HL-60 (cell line): ENCODE measurements around the gene SGSM1.

Experiments used
- CTCF ChIP-seq: IDR thresholded peaks from one replicate; pipeline ENCODE4 v1.5.1; 2011; ENCODE audit warnings: low read length, control low read depth, inconsistent platforms; ENCODE audit not compliant: insufficient read depth
- GABPA ChIP-seq: IDR thresholded peaks from 2 replicates; pipeline ENCODE4 v1.6.1; 2012; ENCODE audit warnings: low read depth
- POLR2AphosphoS5 ChIP-seq: IDR thresholded peaks from 2 replicates; pipeline ENCODE4 v1.6.1; 2012; ENCODE audit warnings: low read depth
- REST ChIP-seq: IDR thresholded peaks from 2 replicates; pipeline ENCODE4 v1.6.1; 2012; ENCODE audit warnings: low read depth; ENCODE audit not compliant: insufficient replicate concordance
- SPI1 ChIP-seq: IDR thresholded peaks from 2 replicates; pipeline ENCODE4 v1.6.1; 2012; ENCODE audit warnings: low read depth, mild to moderate bottlenecking, borderline replicate concordance

DNA sequence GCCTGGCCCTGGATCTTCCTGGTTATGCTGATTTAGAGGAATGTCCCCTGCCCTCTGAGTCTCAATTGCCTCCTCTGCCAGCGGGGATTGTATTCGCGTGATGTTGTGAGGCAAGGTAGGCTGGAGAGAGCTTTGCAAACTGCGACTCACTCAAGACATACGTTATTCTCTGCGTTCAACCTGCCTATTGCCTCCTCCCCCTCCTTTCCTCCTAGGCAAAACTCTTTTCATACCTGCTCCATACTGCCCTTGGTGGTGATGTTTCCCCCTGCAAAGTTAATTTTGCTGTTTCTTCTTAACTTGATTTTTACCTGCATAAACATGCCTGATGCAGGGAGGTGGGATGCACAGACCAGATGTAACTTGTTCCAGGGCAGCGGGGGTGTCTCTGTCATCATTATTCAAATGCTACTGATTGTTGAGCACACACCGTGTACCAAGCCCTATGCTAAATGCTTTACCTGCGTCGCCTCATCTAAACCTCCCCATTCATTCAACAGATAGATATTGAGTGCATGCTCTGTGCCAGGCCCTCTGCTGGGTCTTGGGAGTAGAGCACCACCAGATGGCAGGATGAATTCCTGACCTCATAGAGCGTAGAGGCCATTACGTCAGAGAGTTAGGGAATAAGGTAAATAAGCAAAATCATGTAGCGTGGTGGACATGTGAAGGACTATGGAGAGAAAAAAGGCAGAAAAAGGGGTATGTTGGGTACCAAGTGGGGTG is 29.0 kb downstream of the SGSM1 start:
- TF ChIP-seq CTCF = no peak
- TF ChIP-seq POLR2AphosphoS5 = no peak
- TF ChIP-seq REST = no peak
- no peak for TF ChIP-seq GABPA
- TF ChIP-seq SPI1 = no peak
